ENCODE results near the gene ZFYVE26. TPM values are rescaled to one million over a fixed set of nuclear protein-coding genes. Genes with fewer than 3 reads are reported as not detected.

The ZFYVE26 gene
- total and polyA plus RNA-seq, 2 of the 8 experiments (the other 6 are each of a cell fraction or from before 2014, with no cell fraction given), result 13.0 to 23.3 TPM

DNA sequence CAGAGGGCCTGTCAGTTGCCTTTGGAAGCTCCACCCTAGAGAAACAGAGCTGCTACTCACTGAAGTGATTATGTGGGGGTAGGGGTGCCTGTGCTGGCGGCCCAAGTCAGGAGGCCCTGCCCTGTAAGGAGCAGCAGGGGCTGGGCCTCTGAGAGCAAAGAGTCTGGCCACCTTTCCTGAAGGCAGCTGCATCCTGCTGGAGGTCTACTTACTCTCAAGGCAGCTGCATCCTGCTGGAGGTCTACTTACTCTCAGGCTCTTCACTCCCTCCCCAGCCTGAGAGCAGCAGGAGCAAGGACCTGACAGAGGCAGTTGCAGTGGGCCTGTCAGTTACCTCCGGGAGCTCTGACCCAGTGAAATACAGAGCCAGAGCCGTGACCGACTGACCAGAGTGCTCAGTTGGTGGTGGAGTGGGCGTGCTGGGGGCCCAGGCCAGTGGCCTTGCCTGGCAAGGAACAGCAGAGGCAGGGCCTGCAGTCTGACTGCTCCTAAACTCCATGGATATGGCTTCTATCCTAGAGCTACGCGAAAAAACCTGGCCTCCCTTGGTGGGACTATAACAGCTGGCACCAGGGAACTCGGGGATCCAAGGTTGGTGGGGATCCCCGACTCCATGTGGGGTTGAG, 35.5 kb upstream of the ZFYVE26 start:
- Histone ChIP-seq H2BK5ac (ENCODE audit: low read depth, low read length) (no peak overlapping the region), H4K20me1 (replicated peaks in 1 of 2; ENCODE audit: control insufficient read depth in 1 of 2, insufficient read depth in 2 of 2, low read length in 2 of 2) (no peaks in the 10 kb centered on the region), H2BK20ac (ENCODE audit: low read length) (no peak overlapping the region), H4K91ac (replicated peaks; ENCODE audit: insufficient read length, low read length) (no peak overlapping the region), H3K4ac (replicated peaks; ENCODE audit: insufficient read length, low read depth, low read length) (no peak overlapping the region), H3K79me1 (ENCODE audit: low read depth, low read length) (no peaks in the 10 kb centered on the region), H3K18ac (ENCODE audit: extremely low read depth, low read length) (no peak overlapping the region), H2AK5ac (ENCODE audit: low read depth, low read length) (no peak overlapping the region), H3K79me2 (ENCODE audit: control insufficient read depth in 1 of 2, insufficient read depth in 2 of 2, low read length in 2 of 2) (no peaks in the 10 kb centered on the region), H3K9me3 (ENCODE audit: insufficient read depth in 2 of 2, low read depth in 1 of 2, low read length in 1 of 2) (no peaks in the 10 kb centered on the region), H3K27ac (ENCODE audit: low read depth, low read length) (no peak overlapping the region), H3K36me3 (ENCODE audit: control insufficient read depth in 2 of 4, insufficient read depth in 4 of 4, low read length in 3 of 4) (no peaks in the 10 kb centered on the region), H3K23me2 (ENCODE audit: low read depth, low read length) (no peaks in the 10 kb centered on the region), H2BK120ac (replicated peaks; ENCODE audit: low read depth, low read length) (no peak overlapping the region), H3K14ac (ENCODE audit: insufficient read length) (no peak overlapping the region), H3K4me1 (replicated peaks in 1 of 4; ENCODE audit: control insufficient read depth in 3 of 4, insufficient read depth in 4 of 4, low read length in 3 of 4) (no peaks in the 10 kb centered on the region), H2BK15ac (ENCODE audit: low read length) (no peak overlapping the region), H3K4me3 (ENCODE audit: extremely low read depth in 1 of 4, insufficient read depth in 2 of 4, low read depth in 3 of 4, low read length in 4 of 4) (no peak overlapping the region), H3K23ac (ENCODE audit: insufficient read length) (no peak overlapping the region), H3K9ac (replicated peaks in 1 of 4; ENCODE audit: extremely low read depth in 1 of 4, low read depth in 3 of 4, low read length in 3 of 4) (no peak overlapping the region), H3K56ac (replicated peaks; ENCODE audit: insufficient read length, low read depth, low read length) (no peak overlapping the region), H2AFZ (ENCODE audit: low read length) (no peak overlapping the region), H2BK12ac (ENCODE audit: low read depth, low read length) (no peak overlapping the region), H4K5ac (ENCODE audit: insufficient read length, low read depth, low read length) (no peak overlapping the region), H3K27me3 (replicated peaks in 1 of 4; ENCODE audit: control insufficient read depth in 3 of 4, extremely low read depth in 1 of 4, insufficient read depth in 3 of 4, low read length in 3 of 4) (no peaks in the 10 kb centered on the region), H3K4me2 (ENCODE audit: insufficient read depth in 1 of 2, low read depth in 2 of 2, low read length in 2 of 2) (no peak overlapping the region), H4K8ac (ENCODE audit: extremely low read depth, insufficient read depth, low read length) (no peak overlapping the region; the same call in none of the 2 replicates)
- ChIA-PET POLR2A (ENCODE audit: partially characterized antibody) (no interaction called here), CTCF (ENCODE audit: partially characterized antibody) (interaction anchor here (1.3 kb wide), 1 partner anchor 82 kb away, joined by 4 read pairs; no protein-coding TSS in a partner anchor)
- DNase-seq (ENCODE audit: low read depth in 1 of 2, low spot score in 2 of 2) (no peak), FAIRE-seq (no peak)
- 92% methylated on average over 9 of the region's 9 CpGs; no CpG with 5 or more reads in 1 of the 2 experiments for WGBS, 2 experiments (ENCODE audit: extremely low coverage in 1 of 2, insufficient coverage in 1 of 2, insufficient read length in 1 of 2, insufficient replicate concordance in 2 of 2, low coverage in 1 of 2, low lambda C conversion rate in 2 of 2, missing lambda C conversion rate in 1 of 2)
- TF ChIP-seq HDAC2 (IDR thresholded peaks at IDR 0.05; ENCODE audit: borderline replicate concordance in 1 of 2, low read depth in 2 of 2, low read length in 2 of 2) (no peak), CHD1 (IDR thresholded peaks at IDR 0.05; ENCODE audit: low read depth, low read length) (no peak), SAP30 (IDR thresholded peaks at IDR 0.05; ENCODE audit: insufficient read depth, insufficient replicate concordance, low read length) (no peak), EP300 (IDR thresholded peaks at IDR 0.05; ENCODE audit: borderline replicate concordance in 1 of 2, low read depth in 2 of 2, low read length in 2 of 2) (no peak), RBBP5 (IDR thresholded peaks at IDR 0.05; ENCODE audit: borderline replicate concordance, low read depth, low read length) (no peak), RXRA (IDR thresholded peaks at IDR 0.05; ENCODE audit: insufficient read depth, low read depth, low read length) (no peak), KDM5A (IDR thresholded peaks at IDR 0.05; ENCODE audit: low read length) (no peak), TCF12 (IDR thresholded peaks at IDR 0.05; ENCODE audit: low read depth, low read length) (no peak), RAD21 (IDR thresholded peaks at IDR 0.05 in 1 of 2, conservative IDR thresholded peaks at IDR 0.05 in 1 of 2; ENCODE audit: low read depth in 2 of 2, low read length in 2 of 2) (no peak), SRF (IDR thresholded peaks at IDR 0.05; ENCODE audit: low read depth, low read length) (no peak)
- TF ChIP-seq, protein P1, sequence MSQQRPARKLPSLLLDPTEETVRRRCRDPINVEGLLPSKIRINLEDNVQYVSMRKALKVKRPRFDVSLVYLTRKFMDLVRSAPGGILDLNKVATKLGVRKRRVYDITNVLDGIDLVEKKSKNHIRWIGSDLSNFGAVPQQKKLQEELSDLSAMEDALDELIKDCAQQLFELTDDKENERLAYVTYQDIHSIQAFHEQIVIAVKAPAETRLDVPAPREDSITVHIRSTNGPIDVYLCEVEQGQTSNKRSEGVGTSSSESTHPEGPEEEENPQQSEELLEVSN (IDR thresholded peaks at IDR 0.05), result no peak

Measured in H1 (cell line).